WERI-Rb-1 (cell line): ENCODE data around the gene REG4.

Experiments
- DNase-seq: peaks from one replicate; pipeline ENCODE4 v3.0.0-alpha.2; 2020
- H3K27ac ChIP-seq: fragments of 250-450 bp; sonication (Bioruptor Pico); 2 replicates; pipeline ENCODE4 v1.5.1; 2020; ENCODE audit warnings: mild to moderate bottlenecking, moderate library complexity
- H3K27me3 ChIP-seq: fragments of 250-450 bp; sonication (Bioruptor Pico); 2 replicates; pipeline ENCODE4 v1.5.1; 2021; ENCODE audit warnings: mild to moderate bottlenecking, low read depth, moderate library complexity; ENCODE audit not compliant: insufficient read depth, severe bottlenecking
- H3K36me3 ChIP-seq: fragments of 250-450 bp; sonication (Bioruptor Pico); 2 replicates; pipeline ENCODE4 v1.5.1; 2020; ENCODE audit warnings: mild to moderate bottlenecking, moderate library complexity
- H3K4me3 ChIP-seq: 2 replicates; pipeline ENCODE4 v1.5.1; 2011; ENCODE audit warnings: low read depth, mild to moderate bottlenecking, control low read depth, low read length
- H3K9me3 ChIP-seq: fragments of 250-450 bp; sonication (Bioruptor Pico); 2 replicates; pipeline ENCODE4 v1.5.1; 2021; ENCODE audit warnings: mild to moderate bottlenecking, moderate library complexity; ENCODE audit not compliant: severe bottlenecking
- TF ChIP-seq, protein P1 (sequence below): IDR thresholded peaks from 2 replicates; pipeline ENCODE4 v1.5.1; 2011; ENCODE audit warnings: low read depth, mild to moderate bottlenecking, control low read depth, inconsistent platforms, low read length

REG4 gene

DNA sequence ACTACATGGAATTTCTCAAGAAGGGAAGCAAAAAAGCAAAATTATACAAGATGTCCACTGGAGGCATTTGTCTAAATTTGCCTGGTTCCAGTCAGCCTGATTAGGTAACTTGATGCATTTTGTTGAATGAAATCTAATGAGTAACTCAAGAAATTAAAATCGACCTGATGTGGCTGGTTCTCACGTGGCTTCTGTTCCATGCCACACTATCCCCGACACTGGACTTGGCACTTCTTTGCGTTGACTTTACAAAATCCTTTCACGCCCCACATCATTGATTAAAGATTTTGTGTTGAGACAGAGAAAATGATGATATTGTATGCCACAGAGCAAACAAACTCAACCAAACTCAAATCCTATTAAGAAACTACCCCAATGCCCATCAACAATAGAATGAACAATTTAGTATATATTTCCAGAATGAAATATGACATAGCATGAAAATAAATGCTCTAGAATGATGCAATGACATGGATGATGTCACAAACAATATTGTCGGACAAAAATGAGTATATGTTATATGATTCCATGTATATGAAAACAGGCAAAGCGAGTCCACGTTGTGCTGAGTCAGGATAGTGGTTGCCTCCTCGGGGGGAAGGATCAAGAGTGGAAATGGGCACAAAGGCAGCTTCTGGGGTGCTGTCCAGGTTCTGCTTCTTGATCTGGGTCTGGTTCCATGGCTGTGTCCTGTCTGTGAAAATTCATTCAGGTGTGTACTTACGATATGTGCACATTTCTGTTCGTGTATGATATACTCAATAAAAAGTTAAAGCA is 29.6 kb downstream of the REG4 start:
- Histone ChIP-seq H3K27me3 (no peaks in the 10 kb centered on the region), H3K36me3 (no peaks in the 10 kb centered on the region), H3K4me3 (no peak overlapping the region), H3K27ac (no peak overlapping the region), H3K9me3 (no peaks in the 10 kb centered on the region)
- no peak for DNase-seq
- TF ChIP-seq, protein P1, sequence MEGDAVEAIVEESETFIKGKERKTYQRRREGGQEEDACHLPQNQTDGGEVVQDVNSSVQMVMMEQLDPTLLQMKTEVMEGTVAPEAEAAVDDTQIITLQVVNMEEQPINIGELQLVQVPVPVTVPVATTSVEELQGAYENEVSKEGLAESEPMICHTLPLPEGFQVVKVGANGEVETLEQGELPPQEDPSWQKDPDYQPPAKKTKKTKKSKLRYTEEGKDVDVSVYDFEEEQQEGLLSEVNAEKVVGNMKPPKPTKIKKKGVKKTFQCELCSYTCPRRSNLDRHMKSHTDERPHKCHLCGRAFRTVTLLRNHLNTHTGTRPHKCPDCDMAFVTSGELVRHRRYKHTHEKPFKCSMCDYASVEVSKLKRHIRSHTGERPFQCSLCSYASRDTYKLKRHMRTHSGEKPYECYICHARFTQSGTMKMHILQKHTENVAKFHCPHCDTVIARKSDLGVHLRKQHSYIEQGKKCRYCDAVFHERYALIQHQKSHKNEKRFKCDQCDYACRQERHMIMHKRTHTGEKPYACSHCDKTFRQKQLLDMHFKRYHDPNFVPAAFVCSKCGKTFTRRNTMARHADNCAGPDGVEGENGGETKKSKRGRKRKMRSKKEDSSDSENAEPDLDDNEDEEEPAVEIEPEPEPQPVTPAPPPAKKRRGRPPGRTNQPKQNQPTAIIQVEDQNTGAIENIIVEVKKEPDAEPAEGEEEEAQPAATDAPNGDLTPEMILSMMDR: no peak

DNA sequence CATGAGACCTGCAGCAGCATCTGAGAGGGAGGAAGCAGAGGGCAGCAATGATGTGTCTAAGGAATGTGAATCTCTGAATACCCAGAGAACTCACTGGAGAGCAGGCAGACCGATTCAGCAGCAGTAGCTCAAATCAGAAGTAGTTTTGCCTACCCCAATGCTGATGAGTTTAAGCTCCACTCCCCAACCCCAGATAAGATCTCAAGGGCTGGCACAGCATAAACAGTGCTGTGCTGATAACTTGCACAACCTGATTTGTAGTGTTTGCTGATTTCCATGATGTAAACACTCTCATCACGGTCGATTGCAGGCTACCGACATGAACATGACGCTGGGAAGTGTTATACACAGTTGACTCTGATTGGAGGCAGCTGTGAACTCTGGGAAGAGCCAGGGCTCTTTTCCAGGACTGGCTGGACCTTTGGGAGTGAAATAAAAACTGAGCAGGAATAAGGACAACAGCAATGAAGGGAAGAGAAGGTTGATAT is 31.3 kb downstream of the REG4 start:
- Histone ChIP-seq H3K36me3 (no peaks in the 10 kb centered on the region), H3K27me3 (no peaks in the 10 kb centered on the region), H3K27ac (no peak overlapping the region), H3K9me3 (no peaks in the 10 kb centered on the region), H3K4me3 (no peak overlapping the region)
- no peak for DNase-seq
- TF ChIP-seq, protein P1: no peak

- H3K9me3 ChIP-seq: no peaks in the 10 kb centered on the region
- H3K27me3 ChIP-seq: no peaks in the 10 kb centered on the region
- no peak overlapping the region for H3K4me3 ChIP-seq
- H3K27ac ChIP-seq: no peak overlapping the region
- DNase-seq: no peak
- TF ChIP-seq, protein P1: no peak
- no peaks in the 10 kb centered on the region for H3K36me3 ChIP-seq
These were observed 32.2 kb downstream of the REG4 start for GRCh38 chr1:119778886-119779560.

DNA sequence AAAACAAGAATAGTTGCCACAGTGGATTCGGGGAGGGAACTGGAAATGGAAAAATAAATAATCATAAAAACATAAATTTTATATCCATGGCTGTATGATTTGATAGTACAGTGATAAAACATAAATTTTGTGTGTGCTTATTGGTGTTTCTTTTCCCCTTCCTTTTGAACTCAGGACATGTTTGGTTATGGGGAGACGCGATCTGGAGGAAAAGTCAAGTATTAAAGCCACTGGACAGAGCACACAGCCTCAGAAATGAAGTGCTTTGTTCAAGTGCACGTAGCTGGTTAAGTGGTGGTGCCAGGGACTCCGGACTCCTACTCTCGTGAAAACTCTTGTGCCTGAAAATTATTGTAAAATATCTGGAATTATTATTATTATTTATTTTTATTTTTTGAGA is 32.9 kb downstream of the REG4 start:
- Histone ChIP-seq H3K27ac (no peak overlapping the region), H3K36me3 (no peaks in the 10 kb centered on the region), H3K9me3 (no peaks in the 10 kb centered on the region), H3K4me3 (no peak overlapping the region), H3K27me3 (no peaks in the 10 kb centered on the region)
- TF ChIP-seq, protein P1: no peak
- no peak for DNase-seq

GRCh38 chr1:119774746-119775490 is 36.3 kb downstream of the REG4 start:
- H3K27me3 ChIP-seq: no peaks in the 10 kb centered on the region
- H3K9me3 ChIP-seq: no peaks in the 10 kb centered on the region
- peak overlapping the region; percentile 70 for H3K27ac ChIP-seq
- no peaks in the 10 kb centered on the region for H3K36me3 ChIP-seq
- TF ChIP-seq, protein P1: no peak
- peak overlapping the region; percentile 19; the same call in 1 of the 2 replicates for H3K4me3 ChIP-seq
- DNase-seq: peak; percentile 69
